ENCODE results near the gene ADAMTS5.

GRCh38 chr21:27001526-27001925 lies 34.6 kb upstream of the ADAMTS5 start:
- TF ChIP-seq, protein P1, sequence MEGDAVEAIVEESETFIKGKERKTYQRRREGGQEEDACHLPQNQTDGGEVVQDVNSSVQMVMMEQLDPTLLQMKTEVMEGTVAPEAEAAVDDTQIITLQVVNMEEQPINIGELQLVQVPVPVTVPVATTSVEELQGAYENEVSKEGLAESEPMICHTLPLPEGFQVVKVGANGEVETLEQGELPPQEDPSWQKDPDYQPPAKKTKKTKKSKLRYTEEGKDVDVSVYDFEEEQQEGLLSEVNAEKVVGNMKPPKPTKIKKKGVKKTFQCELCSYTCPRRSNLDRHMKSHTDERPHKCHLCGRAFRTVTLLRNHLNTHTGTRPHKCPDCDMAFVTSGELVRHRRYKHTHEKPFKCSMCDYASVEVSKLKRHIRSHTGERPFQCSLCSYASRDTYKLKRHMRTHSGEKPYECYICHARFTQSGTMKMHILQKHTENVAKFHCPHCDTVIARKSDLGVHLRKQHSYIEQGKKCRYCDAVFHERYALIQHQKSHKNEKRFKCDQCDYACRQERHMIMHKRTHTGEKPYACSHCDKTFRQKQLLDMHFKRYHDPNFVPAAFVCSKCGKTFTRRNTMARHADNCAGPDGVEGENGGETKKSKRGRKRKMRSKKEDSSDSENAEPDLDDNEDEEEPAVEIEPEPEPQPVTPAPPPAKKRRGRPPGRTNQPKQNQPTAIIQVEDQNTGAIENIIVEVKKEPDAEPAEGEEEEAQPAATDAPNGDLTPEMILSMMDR (conservative IDR thresholded peaks at IDR 0.05): no peak
- TF ChIP-seq ZFX (IDR thresholded peaks at IDR 0.05): no peak

Data from C4-2B (cell line).